WI38 (cell line): ENCODE results near the gene PI4KA.
A peak's percentile ranks its signal among the peaks of the same experiment; 100 is the strongest.
"Not testable (repeated sequence)": the region's sequence is repeated elsewhere in the genome, so short reads cannot be mapped to it uniquely, and the experiment has no call there.

Experiments
- H3K4me3 ChIP-seq: 2 replicates; pipeline ENCODE4 v1.5.1; 2011; ENCODE audit warnings: low read depth, mild to moderate bottlenecking, control low read depth, low read length
- TF ChIP-seq, protein P1 (sequence below): IDR thresholded peaks from 2 replicates; pipeline ENCODE4 v1.5.1; 2012; ENCODE audit warnings: low read depth, mild to moderate bottlenecking, control low read depth, low read length

PI4KA gene

DNA sequence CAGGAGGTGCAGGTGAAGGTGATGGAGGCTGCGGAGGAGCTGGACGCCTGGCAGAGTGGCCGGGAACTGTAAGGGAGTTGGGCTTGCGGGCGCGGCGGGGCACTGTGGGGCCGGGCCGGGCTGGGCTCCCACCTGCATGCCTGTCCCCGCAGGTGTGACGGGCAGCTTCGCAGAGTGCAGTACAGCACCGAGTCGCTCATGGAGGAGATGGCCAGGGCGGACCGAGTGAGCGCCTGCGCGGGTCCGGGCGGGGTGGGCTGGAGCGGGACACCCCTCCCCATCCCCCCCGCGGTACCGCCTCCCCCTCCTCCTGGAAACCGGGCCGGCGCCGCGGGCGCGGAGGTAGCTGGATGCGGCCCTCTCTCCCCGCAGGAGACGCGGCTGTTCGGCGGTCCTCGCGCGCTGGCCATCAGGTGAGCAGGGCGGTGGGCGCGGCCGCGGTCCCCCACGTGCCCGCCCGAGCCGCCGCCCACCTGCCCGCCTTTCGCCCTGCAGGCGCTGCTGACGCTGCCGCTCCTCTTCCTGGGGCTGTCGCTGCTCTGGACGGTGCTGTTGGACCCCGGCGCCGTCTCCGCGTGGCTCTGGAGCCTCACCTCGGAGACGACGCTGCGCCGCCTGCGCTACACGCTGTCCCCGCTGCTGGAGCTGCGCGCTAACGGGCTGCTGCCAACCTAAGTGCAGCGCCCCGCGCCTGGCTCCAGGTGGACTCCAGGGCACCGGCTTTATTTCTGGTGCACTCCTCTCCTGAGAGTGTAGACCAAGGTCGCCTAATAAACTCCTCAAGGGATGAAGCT is 154.6 kb downstream of the PI4KA start:
- H3K4me3 ChIP-seq = peak overlapping the region; percentile 24

DNA sequence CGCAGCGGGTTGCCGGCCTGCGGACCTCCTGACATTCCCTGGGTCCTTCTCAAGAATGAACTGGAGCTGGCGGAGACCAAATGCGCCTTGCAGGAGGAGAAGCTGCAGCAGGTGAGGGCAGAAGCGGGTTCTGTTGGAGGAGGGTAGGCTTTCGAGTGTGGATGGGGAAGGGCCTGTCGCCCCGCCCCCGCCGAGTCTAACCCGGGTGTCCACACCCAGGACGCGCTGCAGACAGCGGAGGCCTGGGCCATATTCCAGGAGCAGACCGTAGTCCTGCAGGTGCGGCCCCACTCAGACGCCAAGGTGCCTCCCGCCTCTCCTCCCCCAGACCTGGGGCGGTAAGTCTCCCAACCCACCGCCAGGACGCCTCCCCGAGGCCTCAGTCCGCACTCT is 155.2 kb downstream of the PI4KA start:
- peak overlapping the region; percentile 24 for H3K4me3 ChIP-seq

DNA sequence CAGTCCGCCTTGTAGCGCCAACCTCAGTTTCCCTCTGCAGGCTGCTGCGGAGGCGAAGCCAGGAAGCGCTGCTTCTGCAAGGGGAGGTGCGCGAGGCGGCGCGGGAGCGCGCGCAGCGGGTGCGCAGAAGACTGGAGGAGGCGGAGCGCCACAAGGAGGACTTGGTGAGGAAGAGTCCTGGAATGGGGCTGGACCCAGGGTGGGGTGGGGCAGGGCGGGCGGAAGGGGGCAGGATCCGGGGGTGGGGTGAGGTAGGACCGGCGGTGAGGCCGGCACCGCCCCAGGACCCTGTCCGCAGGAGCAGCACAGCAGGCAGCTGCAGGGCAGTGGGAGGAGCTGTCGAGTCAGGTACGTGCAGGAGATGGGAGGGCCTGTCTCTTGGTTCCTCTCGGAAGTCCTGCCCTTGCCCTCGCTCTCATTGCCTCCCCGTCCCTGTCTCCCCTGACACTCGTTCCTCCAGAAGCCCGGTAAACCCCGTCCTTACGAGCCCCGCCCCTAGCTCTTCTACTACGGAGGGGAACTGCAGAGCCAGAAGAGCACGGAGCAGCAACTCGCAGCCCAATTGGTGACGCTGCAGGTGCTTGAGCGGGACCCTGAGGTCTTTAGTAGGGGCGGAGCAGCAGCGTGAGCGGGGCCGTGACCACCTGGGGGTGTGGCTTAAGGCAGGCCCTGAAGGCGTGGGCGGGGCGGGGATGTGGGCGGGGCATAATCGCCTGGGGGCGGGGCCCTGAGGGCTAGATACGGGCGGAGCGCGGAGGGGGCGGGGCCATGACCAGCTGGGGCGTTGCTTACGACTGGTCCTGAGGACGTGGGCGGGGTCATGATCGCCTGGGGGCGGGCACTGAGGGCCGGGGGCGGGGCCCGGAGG is 155.8 kb downstream of the PI4KA start:
- H3K4me3 ChIP-seq = peak overlapping the region; percentile 58

DNA sequence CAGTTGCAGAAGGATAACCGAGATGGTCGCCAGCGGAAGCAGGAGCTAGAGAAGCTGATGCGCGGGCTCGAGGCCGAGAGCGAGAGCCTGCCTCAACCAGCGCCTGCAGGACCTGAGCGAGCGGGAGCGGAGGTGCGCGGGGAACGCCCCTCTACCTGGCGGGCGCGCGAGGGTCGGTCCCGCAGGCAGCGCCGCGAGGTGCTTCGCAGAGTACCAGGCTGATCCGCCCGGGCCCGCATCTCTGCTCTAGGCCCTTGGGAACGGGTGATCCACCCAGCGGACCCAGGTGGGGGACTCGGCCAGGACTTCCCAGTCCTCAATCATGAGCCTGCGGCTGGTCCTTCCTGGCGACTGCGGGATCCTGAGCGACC is 156.5 kb downstream of the PI4KA start:
- H3K4me3 ChIP-seq = peak overlapping the region; percentile 58

DNA sequence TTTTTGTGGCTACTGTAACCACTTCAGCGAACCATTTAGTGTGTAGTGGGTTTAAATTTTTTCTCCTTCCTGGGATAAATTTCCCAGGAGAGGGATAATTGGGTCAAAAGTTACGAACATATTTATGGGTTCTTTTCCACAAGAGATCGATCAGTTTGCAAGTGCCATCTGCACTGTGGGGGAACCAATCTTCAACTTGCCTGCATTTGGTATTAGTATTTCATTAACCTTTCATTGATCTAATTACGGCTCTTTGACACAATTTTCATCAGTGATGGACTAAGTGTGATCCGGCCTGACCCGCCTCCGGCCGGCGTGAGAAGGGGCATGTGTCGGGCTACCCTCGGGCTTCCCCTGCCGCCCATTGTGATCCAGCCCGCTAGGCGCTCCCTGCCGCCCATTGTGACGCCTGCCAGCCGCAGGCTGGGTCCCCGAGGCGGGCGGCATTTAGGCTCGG is 156.9 kb downstream of the PI4KA start:
- not testable (repeated sequence) for H3K4me3 ChIP-seq

DNA sequence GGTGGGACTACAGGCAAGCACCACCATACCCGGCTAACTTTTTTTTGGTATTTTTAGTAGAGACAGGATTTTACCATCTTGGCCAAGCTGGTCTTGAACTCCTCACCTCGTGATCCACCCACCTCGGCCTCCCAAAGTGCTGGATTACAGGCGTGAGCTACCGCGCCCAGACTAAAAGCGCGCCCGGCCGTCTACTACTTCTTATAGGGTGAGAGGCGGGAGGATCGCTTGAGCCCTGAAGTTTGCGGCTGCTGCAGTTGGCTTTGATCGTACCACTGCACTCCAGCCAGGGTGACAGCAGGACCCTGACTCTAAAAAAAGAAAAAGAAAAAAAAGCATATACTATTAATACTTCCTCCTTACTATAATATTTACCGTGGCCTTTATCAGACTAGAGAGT is 158.3 kb downstream of the PI4KA start:
- not testable (repeated sequence) for H3K4me3 ChIP-seq

DNA sequence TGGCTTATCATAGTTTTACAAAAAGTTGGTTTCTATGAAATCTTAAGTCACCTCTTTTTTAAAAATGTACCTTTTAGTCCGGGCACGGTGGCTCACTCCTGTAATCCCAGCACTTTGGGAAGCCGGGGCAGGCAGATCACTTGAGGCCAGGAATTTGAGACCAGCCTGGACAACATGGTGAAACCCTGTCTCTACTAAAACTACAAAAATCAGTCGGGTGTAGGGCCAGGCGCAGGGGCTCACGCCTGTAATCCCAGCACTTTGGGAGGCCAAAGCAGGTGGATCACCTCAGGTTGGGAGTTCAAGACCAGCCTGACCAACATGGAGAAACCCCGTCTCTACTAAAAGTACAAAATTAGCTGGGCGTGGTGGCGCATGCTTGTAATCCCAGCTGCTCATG is 158.8 kb downstream of the PI4KA start:
- H3K4me3 ChIP-seq = not testable (repeated sequence)

DNA sequence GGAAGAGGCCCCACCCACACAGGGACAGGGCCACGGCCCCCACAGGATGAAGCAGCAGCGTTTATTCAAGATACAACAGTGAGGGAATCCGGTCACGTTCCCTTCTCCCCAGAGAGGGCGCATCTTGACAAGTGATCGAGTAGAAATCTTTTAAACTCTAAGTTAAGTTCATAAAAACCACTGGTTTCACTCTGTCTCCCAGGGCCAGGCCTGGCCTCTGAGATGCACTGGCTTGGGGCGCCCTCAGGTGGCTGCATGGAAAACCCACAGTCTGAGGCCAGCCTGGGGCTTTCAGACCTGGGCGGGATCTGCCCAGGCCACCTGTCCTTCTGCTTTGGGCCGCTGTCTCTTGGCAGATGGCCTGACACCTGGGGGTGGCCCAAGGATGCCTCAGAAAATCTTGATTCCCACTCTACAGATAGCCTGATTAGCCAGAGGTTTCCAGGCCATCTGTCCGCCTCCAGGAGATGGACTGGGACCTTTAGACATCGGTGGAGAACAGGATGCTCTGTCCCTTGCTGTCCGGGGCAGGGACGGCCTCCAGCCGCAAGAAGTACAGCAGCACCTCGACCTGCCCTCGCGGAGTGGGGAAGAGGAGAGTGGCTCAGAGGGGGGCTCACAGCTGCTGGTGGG is 161.0 kb downstream of the PI4KA start:
- TF ChIP-seq, protein P1, sequence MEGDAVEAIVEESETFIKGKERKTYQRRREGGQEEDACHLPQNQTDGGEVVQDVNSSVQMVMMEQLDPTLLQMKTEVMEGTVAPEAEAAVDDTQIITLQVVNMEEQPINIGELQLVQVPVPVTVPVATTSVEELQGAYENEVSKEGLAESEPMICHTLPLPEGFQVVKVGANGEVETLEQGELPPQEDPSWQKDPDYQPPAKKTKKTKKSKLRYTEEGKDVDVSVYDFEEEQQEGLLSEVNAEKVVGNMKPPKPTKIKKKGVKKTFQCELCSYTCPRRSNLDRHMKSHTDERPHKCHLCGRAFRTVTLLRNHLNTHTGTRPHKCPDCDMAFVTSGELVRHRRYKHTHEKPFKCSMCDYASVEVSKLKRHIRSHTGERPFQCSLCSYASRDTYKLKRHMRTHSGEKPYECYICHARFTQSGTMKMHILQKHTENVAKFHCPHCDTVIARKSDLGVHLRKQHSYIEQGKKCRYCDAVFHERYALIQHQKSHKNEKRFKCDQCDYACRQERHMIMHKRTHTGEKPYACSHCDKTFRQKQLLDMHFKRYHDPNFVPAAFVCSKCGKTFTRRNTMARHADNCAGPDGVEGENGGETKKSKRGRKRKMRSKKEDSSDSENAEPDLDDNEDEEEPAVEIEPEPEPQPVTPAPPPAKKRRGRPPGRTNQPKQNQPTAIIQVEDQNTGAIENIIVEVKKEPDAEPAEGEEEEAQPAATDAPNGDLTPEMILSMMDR = peak; percentile 36
- not testable (repeated sequence) for H3K4me3 ChIP-seq

DNA sequence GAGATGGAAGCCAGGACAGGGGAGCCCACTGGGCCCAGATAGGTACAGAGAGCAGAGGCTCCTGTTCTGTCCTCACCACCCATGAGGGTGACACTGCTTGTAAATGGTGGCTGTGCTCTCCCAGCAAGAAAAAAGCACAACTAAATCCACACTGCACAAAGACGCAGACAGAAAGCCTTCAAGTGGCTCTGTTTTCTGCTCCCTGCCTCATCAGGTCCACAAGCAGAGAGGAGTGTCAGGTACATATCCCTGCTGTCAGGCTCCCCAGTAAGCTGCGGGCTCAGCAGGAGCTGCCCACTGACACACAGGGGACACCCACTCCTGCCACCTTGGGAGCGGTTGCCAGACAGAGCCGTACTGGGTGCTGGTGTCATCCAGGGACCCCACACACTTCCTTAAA is 162.6 kb downstream of the PI4KA start:
- not testable (repeated sequence) for H3K4me3 ChIP-seq

DNA sequence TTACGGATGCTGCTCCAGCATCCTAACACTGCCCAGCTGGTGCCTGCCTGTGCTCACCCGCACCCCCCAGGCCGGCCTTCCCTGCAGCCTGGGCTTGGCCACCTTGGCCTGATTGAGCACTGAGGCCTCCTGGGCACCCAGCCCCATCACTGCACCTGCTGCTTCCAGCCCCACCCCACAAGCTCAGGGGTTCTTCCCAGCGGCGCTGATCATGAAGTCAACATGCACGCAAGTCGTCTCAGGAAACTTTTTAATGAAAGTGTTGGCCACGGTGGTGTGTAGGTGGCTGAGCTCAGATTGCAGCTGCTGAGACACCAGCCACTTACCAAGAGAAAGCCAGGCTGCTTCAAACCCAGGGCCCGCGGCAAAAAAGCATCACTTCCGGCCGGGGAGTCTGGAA is 163.4 kb downstream of the PI4KA start:
- not testable (repeated sequence) for H3K4me3 ChIP-seq

DNA sequence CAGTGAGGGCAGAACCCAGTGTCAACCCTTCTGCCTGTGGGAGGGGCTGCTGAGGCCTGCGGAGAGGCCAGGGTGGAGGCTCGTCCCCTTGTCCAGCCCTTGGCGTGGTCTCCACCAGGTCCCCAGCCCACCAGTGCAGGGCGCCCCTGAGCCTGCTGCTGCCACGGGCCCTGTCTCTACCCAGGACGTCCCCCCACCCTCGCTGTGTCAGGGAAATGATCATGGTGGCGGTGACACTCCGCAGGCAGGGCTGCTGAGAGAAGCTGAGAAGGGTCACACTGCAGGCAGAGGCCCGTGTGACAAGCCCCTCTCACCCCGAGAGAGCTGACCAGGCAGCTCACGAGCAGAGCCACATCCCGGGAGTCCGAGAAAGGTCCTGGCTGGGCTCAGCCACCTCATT is 164.4 kb downstream of the PI4KA start:
- H3K4me3 ChIP-seq = not testable (repeated sequence)

DNA sequence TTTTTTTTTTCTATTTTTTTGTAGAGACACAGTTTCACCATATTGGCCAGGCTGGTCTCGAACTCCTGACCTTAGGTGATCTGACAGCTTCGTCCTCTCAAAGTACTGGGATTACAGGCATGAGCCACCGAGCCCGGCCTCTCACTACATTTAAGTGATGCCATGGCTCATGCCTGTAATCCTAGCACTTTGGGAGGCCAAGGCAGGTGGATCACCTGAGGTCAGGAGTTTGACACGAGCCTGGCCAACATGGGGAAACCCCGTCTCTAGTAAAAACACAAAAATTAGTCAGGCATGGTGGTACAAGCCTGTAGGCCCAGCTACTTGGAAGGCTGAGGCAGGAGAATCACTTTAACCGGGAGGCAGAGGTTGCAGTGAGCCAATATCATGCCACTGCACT is 165.7 kb downstream of the PI4KA start:
- H3K4me3 ChIP-seq = not testable (repeated sequence)

DNA sequence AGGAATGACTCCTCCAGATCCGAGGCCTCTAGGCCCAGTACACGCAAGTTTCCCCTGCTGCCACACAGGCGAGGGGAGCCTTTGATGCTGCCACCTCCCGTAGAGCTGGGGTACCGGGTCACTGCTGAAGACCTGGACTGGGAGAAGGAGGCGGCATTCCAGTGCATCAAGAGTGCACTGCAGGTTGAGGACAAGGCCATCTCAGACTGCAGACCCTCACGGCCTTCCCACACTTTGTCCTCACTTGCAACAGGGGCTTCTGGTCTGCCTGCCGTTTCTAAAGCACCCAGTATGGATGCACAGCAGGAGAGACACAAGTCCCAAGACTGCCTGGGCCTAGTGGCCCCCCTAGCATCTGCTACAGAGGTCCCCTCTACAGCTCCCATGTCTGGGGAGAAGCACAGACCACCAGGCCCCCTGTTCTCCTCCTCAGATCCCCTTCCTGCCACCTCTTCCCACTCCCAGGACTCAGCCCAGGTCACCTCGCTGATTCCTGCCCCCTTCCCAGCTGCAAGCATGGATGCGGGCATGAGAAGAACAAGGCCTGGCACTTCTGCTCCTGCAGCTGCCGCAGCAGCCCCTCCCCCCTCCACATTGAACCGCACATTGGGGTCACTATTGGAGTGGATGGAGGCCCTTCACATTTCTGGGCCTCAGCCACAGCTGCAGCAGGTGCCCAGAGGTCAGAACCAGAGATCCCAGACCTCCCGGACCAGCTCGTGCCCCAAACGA is 167.9 kb downstream of the PI4KA start:
- H3K4me3 ChIP-seq = not testable (repeated sequence)

DNA sequence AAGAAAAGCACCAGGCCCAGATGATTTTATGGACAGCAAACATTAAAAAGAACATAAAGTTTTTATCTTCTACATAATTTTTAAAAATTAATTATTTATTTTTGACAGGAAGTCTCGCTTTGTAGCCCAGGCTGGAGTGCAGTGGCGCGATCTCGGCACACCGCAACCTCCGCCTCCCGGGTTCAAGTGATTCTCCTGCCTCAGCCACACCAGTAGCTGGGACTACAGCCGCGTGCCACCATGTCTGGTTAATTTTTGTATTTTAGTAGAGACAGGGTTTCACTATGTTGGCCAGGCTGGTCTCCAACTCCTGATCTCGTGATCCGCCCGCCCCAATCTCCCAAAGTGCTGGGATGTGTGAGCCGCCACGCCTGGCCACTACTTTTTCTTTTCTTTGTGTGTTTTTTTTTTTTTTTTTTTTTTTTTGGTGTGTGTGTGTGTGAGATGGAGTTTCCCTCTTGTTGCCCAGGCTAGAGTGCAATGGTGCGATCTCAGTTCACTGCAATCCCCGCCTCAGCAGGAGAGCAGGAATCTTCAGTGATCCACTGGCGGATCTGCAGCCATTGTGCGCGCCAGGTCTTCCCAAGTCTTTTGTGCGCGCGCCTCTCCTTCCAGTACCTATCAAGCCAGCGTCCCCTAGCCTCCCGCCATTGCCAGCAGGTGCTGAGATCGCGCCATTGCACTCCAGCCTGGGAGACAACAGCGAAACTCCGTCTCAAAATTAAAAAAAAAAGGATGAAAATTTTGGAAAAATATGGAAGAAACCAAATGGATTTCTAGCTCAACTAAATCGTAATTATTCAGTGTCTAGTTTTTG is 171.0 kb downstream of the PI4KA start:
- H3K4me3 ChIP-seq = not testable (repeated sequence)

DNA sequence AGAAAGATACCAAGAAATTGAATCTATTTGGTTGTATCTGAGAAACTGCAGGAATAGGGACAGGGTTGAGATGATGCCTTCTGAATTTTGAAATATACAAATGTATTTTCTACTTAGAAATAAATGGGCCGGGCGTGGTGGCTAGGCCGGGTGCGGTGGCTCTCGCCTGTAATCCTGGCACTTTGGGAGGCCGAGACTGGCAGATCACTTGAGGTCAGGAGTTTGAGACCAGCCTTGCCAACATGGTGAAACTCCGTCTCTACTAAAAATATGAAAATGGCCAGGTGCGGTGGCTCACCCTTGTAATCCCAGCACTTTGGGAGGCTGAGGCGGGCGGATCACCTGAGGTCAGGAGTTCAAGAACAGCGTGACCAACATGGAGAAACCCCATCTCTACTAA is 172.8 kb downstream of the PI4KA start:
- H3K4me3 ChIP-seq = not testable (repeated sequence)

DNA sequence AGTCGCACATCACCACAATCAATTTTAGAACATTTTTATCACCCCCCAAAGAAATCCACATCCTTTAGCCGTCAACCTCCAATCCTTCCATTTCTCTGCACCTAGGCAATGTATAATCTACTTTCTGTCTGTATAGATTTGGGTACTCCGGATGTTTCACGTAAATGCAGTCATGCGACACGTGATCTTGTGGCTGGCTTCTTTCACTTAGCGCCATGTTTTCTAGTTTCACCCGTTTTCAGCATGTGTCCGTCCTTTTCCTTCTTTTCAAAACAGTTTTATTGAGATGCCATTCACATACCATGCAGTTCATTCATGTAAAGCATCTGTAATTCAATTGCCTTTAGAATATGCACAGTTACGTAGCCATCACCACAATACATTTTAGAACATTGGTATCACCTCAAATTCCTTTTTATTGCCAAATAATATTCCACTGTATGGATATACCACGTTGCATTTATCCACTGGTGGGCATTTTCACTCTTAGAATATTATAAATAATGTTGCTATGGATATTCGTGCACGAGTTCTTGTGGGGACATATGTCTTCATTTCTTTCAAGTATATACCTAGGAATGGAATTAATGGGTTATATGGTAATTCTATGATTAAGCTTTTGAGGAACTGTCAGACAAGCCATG is 179.7 kb downstream of the PI4KA start:
- not testable (repeated sequence) for H3K4me3 ChIP-seq
